BE2C (cell line): ENCODE measurements around the gene ADAT1.

Experiments used
- DNase-seq: peaks from one replicate; pipeline ENCODE4 v3.0.0-alpha.2; 2020
- H3K27me3 ChIP-seq: fragments of 250-450 bp; sonication (Bioruptor Pico); 2 replicates; pipeline ENCODE4 v1.5.1; 2020; ENCODE audit warnings: mild to moderate bottlenecking
- H3K36me3 ChIP-seq: fragments of 250-450 bp; sonication (Bioruptor Pico); 2 replicates; pipeline ENCODE4 v1.5.1; 2020; ENCODE audit warnings: mild to moderate bottlenecking
- H3K4me1 ChIP-seq: fragments of 250-450 bp; sonication (Bioruptor Pico); 2 replicates; pipeline ENCODE4 v1.5.1; 2020
- H3K4me3 ChIP-seq: 2 replicates; pipeline ENCODE4 v1.5.1; 2011; ENCODE audit warnings: low read depth, low read length
- H3K9me3 ChIP-seq: fragments of 250-450 bp; sonication (Bioruptor Pico); 2 replicates; pipeline ENCODE4 v1.5.1; 2020
- CTCF ChIP-seq: IDR thresholded peaks from 2 replicates; pipeline ENCODE4 v1.5.1; 2012; ENCODE audit warnings: mild to moderate bottlenecking, low read depth, low read length

The ADAT1 gene

GRCh38 chr16:75566040-75566757, 56.9 kb downstream of the ADAT1 start, which contains the start of gene GABARAPL2:
GABARAPL2 (plus strand) TSS chr16:75566379; CDS start chr16:75566487, 108 bp downstream.
- no peaks in the 10 kb centered on the region; the same call in 1 of the 2 replicates for H3K4me1 ChIP-seq
- no peaks in the 10 kb centered on the region for H3K9me3 ChIP-seq
- TF ChIP-seq CTCF = no peak
- peak within 1 kb of the TSS; percentile 92 for H3K4me3 ChIP-seq
- H3K27me3 ChIP-seq = no peaks in the 10 kb centered on the region
- peaks cover 31% of the 10 kb centered on the region for H3K36me3 ChIP-seq
- DNase-seq = peak; percentile 94

- no peak for DNase-seq
- Histone ChIP-seq H3K36me3 (peaks cover 27% of the 10 kb centered on the region), H3K9me3 (no peaks in the 10 kb centered on the region), H3K4me1 (no peaks in the 10 kb centered on the region; the same call in 1 of the 2 replicates), H3K27me3 (no peaks in the 10 kb centered on the region), H3K4me3 (peak overlapping the region; percentile 92)
- TF ChIP-seq CTCF = no peak
Measured at GRCh38 chr16:75565640-75566039, 57.4 kb downstream of the ADAT1 start.

- H3K4me1 ChIP-seq = no peaks in the 10 kb centered on the region; the same call in 1 of the 2 replicates
- H3K9me3 ChIP-seq = no peaks in the 10 kb centered on the region
- no peak for DNase-seq
- H3K4me3 ChIP-seq = no peak overlapping the region
- H3K27me3 ChIP-seq = no peaks in the 10 kb centered on the region
- TF ChIP-seq CTCF = no peak
- no peaks in the 10 kb centered on the region for H3K36me3 ChIP-seq
Measured at GRCh38 chr16:75559564-75560372, 63.3 kb downstream of the ADAT1 start.

DNA sequence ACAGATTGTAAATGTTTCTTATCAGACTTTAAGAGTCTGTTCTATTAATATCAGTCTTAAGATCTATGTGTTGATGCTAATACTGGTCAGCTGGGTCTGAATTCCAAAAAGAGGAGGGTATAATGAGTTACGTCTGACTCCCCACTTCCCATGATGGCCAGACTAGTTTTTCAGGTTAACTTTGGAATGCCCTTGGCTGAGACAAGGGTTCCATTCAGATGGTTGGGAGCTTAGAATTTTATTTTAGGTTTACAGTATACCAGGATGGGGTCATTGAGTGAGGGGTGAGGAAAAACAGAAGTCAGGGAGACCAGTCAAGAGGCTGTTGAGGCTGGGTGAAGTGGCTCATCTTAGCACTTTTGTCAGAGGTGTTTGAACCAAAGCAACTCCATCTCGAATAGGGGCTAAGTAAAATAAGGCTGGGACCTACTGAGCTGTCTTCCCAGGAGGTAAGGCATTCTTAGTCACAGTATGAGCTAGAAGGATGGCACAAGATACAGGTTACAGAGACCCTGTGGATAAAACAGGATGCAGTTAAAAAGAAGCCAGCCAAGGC, 64.2 kb downstream of the ADAT1 start:
- Histone ChIP-seq H3K4me3 (no peak overlapping the region), H3K4me1 (no peaks in the 10 kb centered on the region), H3K27me3 (no peaks in the 10 kb centered on the region), H3K36me3 (no peaks in the 10 kb centered on the region), H3K9me3 (no peaks in the 10 kb centered on the region)
- no peak for TF ChIP-seq CTCF
- DNase-seq = no peak

GRCh38 chr16:75556431-75556950, 66.6 kb downstream of the ADAT1 start:
- H3K9me3 ChIP-seq = no peaks in the 10 kb centered on the region
- H3K4me3 ChIP-seq = peak overlapping the region; percentile 85
- DNase-seq = no peak
- H3K36me3 ChIP-seq = no peaks in the 10 kb centered on the region
- H3K4me1 ChIP-seq = no peaks in the 10 kb centered on the region
- H3K27me3 ChIP-seq = no peaks in the 10 kb centered on the region
- TF ChIP-seq CTCF = no peak
